ENCODE results near the gene LRRC4B. TPM values are rescaled to one million over a fixed set of nuclear protein-coding genes. Genes with fewer than 3 reads are reported as not detected.

Gene LRRC4B
- total and polyA plus RNA-seq, 2 experiments from 2014 or later = 5.8 to 56.4 TPM

Other genes with a start within 250 kb of the LRRC4B start
- gene KCNC3, start 239.1 kb downstream of the LRRC4B start, total RNA-seq = 6.9 and 8.2 TPM in 2 replicates
- 4.3 and 6.9 TPM in 2 replicates for gene KCNC3, start 239.1 kb downstream of the LRRC4B start, polyA plus RNA-seq
- gene NAPSA, start 202.8 kb downstream of the LRRC4B start, total RNA-seq = 0.32 and 3.5 TPM in 2 replicates
- gene NAPSA, start 202.8 kb downstream of the LRRC4B start, polyA plus RNA-seq = 0.53 and 1.8 TPM in 2 replicates
- gene NR1H2, start 192.0 kb downstream of the LRRC4B start, total RNA-seq = 58.4 and 60.1 TPM in 2 replicates
- gene NR1H2, start 192.0 kb downstream of the LRRC4B start, polyA plus RNA-seq = 58.3 and 62.0 TPM in 2 replicates
- 70.7 and 73.8 TPM in 2 replicates for gene POLD1, start 184.1 kb downstream of the LRRC4B start, total RNA-seq
- 62.3 and 74.3 TPM in 2 replicates for gene POLD1, start 184.1 kb downstream of the LRRC4B start, polyA plus RNA-seq
- gene SPIB, start 149.5 kb downstream of the LRRC4B start, total RNA-seq = 0.15 and 0.35 TPM in 2 replicates
- gene SPIB, start 149.5 kb downstream of the LRRC4B start, polyA plus RNA-seq = 0.40 and 1.5 TPM in 2 replicates
- gene MYBPC2, start 135.5 kb downstream of the LRRC4B start, total RNA-seq = 0.04 and 0.18 TPM in 2 replicates
- 0.30 and 0.31 TPM in 2 replicates for gene MYBPC2, start 135.5 kb downstream of the LRRC4B start, polyA plus RNA-seq
- gene EMC10, start 91.9 kb downstream of the LRRC4B start, total RNA-seq = 308 and 370 TPM in 2 replicates
- 280 and 382 TPM in 2 replicates for gene EMC10, start 91.9 kb downstream of the LRRC4B start, polyA plus RNA-seq
- gene GARIN5A, start 91.6 kb downstream of the LRRC4B start, total RNA-seq = 7.7 and 9.4 TPM in 2 replicates
- 4.8 and 9.3 TPM in 2 replicates for gene GARIN5A, start 91.6 kb downstream of the LRRC4B start, polyA plus RNA-seq
- 21.4 and 25.4 TPM in 2 replicates for gene JOSD2, start 57.2 kb downstream of the LRRC4B start, total RNA-seq
- 29.5 and 44.8 TPM in 2 replicates for gene JOSD2, start 57.2 kb downstream of the LRRC4B start, polyA plus RNA-seq
- not detected in 2 replicates for gene ASPDH, start 54.5 kb downstream of the LRRC4B start, total RNA-seq
- not detected in 2 replicates for gene ASPDH, start 54.5 kb downstream of the LRRC4B start, polyA plus RNA-seq
- 1.9 and 4.7 TPM in 2 replicates for gene SYT3, start 71.4 kb upstream of the LRRC4B start, total RNA-seq
- gene SYT3, start 71.4 kb upstream of the LRRC4B start, polyA plus RNA-seq = 2.1 and 4.3 TPM in 2 replicates
- 23.5 and 36.8 TPM in 2 replicates for gene C19orf81, start 81.0 kb upstream of the LRRC4B start, total RNA-seq
- gene C19orf81, start 81.0 kb upstream of the LRRC4B start, polyA plus RNA-seq = 42.2 and 67.4 TPM in 2 replicates
- gene SHANK1, start 151.4 kb upstream of the LRRC4B start, total RNA-seq = 2.9 and 8.7 TPM in 2 replicates
- gene SHANK1, start 151.4 kb upstream of the LRRC4B start, polyA plus RNA-seq = 0.71 and 2.0 TPM in 2 replicates
- gene CLEC11A, start 154.9 kb upstream of the LRRC4B start, total RNA-seq = 12.5 and 16.6 TPM in 2 replicates
- gene CLEC11A, start 154.9 kb upstream of the LRRC4B start, polyA plus RNA-seq = 26.7 and 29.4 TPM in 2 replicates
- gene GPR32, start 202.0 kb upstream of the LRRC4B start, total RNA-seq = not detected in 2 replicates
- not detected in 2 replicates for gene GPR32, start 202.0 kb upstream of the LRRC4B start, polyA plus RNA-seq
- gene ACP4, start 222.0 kb upstream of the LRRC4B start, total RNA-seq = not detected in 2 replicates
- 0.23 and 0.64 TPM in 2 replicates for gene ACP4, start 222.0 kb upstream of the LRRC4B start, polyA plus RNA-seq

Measured in cardiac muscle cell (in vitro differentiated cells and primary cell).